DND-41 (cell line): ENCODE measurements around the gene RAB6D.
"Not testable (repeated sequence)": the region's sequence is repeated elsewhere in the genome, so short reads cannot be mapped to it uniquely, and the experiment has no call there.

Experiments used
- ATAC-seq: fragments of 200-7000 bp; cut with Tn5 transposase; 3 replicates; pipeline ENCODE4 v1.9.1; 2021; ENCODE audit warnings: low read depth; ENCODE audit not compliant: insufficient read depth
- DNase-seq: peaks from one replicate; pipeline ENCODE4 v3.0.0-alpha.2; 2020
- H2AFZ ChIP-seq: 2 replicates; pipeline ENCODE4 v1.6.0; 2012; ENCODE audit warnings: low read depth, low read length
- H3K27ac ChIP-seq: 2 replicates; pipeline ENCODE4 v1.5.1; 2012; ENCODE audit warnings: low read length, inconsistent platforms
- H3K27me3 ChIP-seq: fragments of 200-600 bp; sonication (generic); 2 replicates; pipeline ENCODE4 v1.6.0; 2012; ENCODE audit warnings: low read length, mild to moderate bottlenecking, inconsistent platforms; ENCODE audit not compliant: insufficient read depth, poor library complexity
- H3K36me3 ChIP-seq: 2 replicates; pipeline ENCODE4 v1.5.1; 2012; ENCODE audit warnings: low read length, inconsistent platforms; ENCODE audit not compliant: insufficient read depth
- H3K4me1 ChIP-seq: 2 replicates; pipeline ENCODE4 v1.5.1; 2012; ENCODE audit warnings: mild to moderate bottlenecking, low read length; ENCODE audit not compliant: insufficient read depth
- H3K4me2 ChIP-seq: 2 replicates; pipeline ENCODE4 v1.6.0; 2012; ENCODE audit warnings: mild to moderate bottlenecking, moderate library complexity, low read length, inconsistent platforms; ENCODE audit not compliant: insufficient read depth
- H3K4me3 ChIP-seq, 2 experiments: fragments of 200-600 bp in 1 of 2; shearing (Covaris generic) in 1 of 2; 2 replicates each; pipeline ENCODE4 v1.5.1; 2012 to 2016; ENCODE audit warnings: inconsistent platforms in 2 of 2, low read length in 2 of 2, mild to moderate bottlenecking in 2 of 2, low read depth in 1 of 2, moderate library complexity in 1 of 2
- H3K79me2 ChIP-seq: 2 replicates; pipeline ENCODE4 v1.6.0; 2012; ENCODE audit warnings: low read length, inconsistent platforms; ENCODE audit not compliant: insufficient read depth
- H3K9ac ChIP-seq: 2 replicates; pipeline ENCODE4 v1.6.0; 2012; ENCODE audit warnings: low read depth, mild to moderate bottlenecking, inconsistent platforms, low read length, moderate library complexity
- H3K9me3 ChIP-seq: 2 replicates; pipeline ENCODE4 v1.5.1; 2012; ENCODE audit warnings: low read length, moderate library complexity, mild to moderate bottlenecking, inconsistent platforms; ENCODE audit not compliant: insufficient read depth, severe bottlenecking
- H4K20me1 ChIP-seq: 2 replicates; pipeline ENCODE4 v1.6.0; 2012; ENCODE audit warnings: low read length; ENCODE audit not compliant: insufficient read depth
- EZH2 ChIP-seq: IDR thresholded peaks from 3 replicates; pipeline ENCODE4 v1.6.1; 2012; ENCODE audit warnings: borderline replicate concordance, low read depth, mild to moderate bottlenecking, moderate library complexity, low read length, inconsistent platforms; ENCODE audit not compliant: severe bottlenecking
- TF ChIP-seq, protein P1 (sequence below): IDR thresholded peaks from 2 replicates; pipeline ENCODE4 v1.5.1; 2012; ENCODE audit warnings: borderline replicate concordance, low read length, moderate library complexity, mild to moderate bottlenecking; ENCODE audit not compliant: poor library complexity, severe bottlenecking; ENCODE audit errors: extremely low read depth

Gene RAB6D

DNA sequence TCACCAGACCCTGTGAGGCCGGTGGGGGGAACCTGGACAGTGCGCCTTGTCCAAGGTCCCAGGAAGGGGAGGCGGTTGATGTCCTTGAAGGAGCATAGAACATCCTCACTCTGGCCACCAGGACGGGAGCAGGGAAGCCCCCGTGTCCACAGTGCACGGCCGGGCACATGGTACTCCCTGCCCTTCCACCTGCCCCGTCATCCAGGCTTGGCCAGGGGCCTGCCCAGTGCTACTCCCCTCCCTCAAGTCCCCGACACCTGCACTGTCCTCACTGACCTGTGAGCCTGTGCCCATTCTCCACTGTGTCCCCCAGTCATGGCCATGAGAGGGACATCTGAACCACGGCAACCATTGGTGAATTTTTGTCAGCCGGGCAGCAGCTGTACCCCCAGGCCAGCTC, 27.5 kb upstream of the RAB6D start:
- not testable (repeated sequence) for H3K36me3 ChIP-seq, H3K79me2 ChIP-seq, H3K4me2 ChIP-seq, H2AFZ ChIP-seq, ATAC-seq, H4K20me1 ChIP-seq, H3K9ac ChIP-seq, H3K27ac ChIP-seq, H3K4me1 ChIP-seq, H3K9me3 ChIP-seq, H3K4me3 ChIP-seq, DNase-seq, H3K27me3 ChIP-seq

- not testable (repeated sequence) for H3K27ac ChIP-seq, H3K9me3 ChIP-seq
These were observed 26.6 kb upstream of the RAB6D start for GRCh38 chr2:131390495-131391130.

GRCh38 chr2:131389657-131390056, 25.7 kb upstream of the RAB6D start:
- no peak overlapping the region for H3K4me3 ChIP-seq
- no peaks in the 10 kb centered on the region for H3K36me3 ChIP-seq
- no peak for DNase-seq
- no peak overlapping the region for H3K27ac ChIP-seq
- no peaks in the 10 kb centered on the region for H3K4me1 ChIP-seq
- H3K9ac ChIP-seq = no peak overlapping the region
- H3K79me2 ChIP-seq = no peaks in the 10 kb centered on the region
- no peak for TF ChIP-seq EZH2
- TF ChIP-seq, protein P1, sequence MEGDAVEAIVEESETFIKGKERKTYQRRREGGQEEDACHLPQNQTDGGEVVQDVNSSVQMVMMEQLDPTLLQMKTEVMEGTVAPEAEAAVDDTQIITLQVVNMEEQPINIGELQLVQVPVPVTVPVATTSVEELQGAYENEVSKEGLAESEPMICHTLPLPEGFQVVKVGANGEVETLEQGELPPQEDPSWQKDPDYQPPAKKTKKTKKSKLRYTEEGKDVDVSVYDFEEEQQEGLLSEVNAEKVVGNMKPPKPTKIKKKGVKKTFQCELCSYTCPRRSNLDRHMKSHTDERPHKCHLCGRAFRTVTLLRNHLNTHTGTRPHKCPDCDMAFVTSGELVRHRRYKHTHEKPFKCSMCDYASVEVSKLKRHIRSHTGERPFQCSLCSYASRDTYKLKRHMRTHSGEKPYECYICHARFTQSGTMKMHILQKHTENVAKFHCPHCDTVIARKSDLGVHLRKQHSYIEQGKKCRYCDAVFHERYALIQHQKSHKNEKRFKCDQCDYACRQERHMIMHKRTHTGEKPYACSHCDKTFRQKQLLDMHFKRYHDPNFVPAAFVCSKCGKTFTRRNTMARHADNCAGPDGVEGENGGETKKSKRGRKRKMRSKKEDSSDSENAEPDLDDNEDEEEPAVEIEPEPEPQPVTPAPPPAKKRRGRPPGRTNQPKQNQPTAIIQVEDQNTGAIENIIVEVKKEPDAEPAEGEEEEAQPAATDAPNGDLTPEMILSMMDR = no peak
- no peak for ATAC-seq
- no peak overlapping the region for H3K4me2 ChIP-seq
- H2AFZ ChIP-seq = no peak overlapping the region
- no peaks in the 10 kb centered on the region for H3K27me3 ChIP-seq
- no peaks in the 10 kb centered on the region for H4K20me1 ChIP-seq
- no peaks in the 10 kb centered on the region for H3K9me3 ChIP-seq

More at GRCh38 chr2:131390495-131391130, 26.6 kb upstream of the RAB6D start:
- H3K4me2 ChIP-seq, H3K4me3 ChIP-seq, H3K9ac ChIP-seq, H2AFZ ChIP-seq, H3K79me2 ChIP-seq, H4K20me1 ChIP-seq, H3K36me3 ChIP-seq, H3K27me3 ChIP-seq, DNase-seq, ATAC-seq, H3K4me1 ChIP-seq: not testable (repeated sequence)

DNA sequence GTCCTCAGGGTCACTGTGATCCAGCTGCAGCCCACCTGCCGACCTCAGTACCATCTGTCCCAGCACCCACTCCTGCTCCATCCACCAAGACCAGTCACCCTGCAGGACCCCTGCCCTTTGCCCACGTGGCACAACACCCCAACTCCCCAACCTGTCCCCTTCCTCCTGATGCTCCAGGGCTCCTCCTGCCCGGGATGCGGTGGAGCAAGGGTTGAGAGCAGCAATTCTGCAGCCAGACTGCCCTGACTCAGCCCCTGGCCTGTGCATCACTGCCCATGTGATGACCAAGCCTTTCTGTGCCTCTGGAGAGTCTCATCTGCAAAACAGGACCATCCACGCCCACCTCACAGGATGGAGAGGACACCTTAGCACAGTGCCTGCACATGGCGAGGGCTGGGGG, 24.9 kb upstream of the RAB6D start:
- H3K36me3 ChIP-seq, H3K27ac ChIP-seq, H3K27me3 ChIP-seq, H3K4me3 ChIP-seq, H3K4me2 ChIP-seq, ATAC-seq, H3K4me1 ChIP-seq, H3K9me3 ChIP-seq, H3K9ac ChIP-seq, DNase-seq, H3K79me2 ChIP-seq, H4K20me1 ChIP-seq, H2AFZ ChIP-seq: not testable (repeated sequence)

- not testable (repeated sequence) for H3K4me1 ChIP-seq, H3K36me3 ChIP-seq, H4K20me1 ChIP-seq, DNase-seq, ATAC-seq, H3K4me3 ChIP-seq, H3K27me3 ChIP-seq, H3K9me3 ChIP-seq, H3K9ac ChIP-seq, H2AFZ ChIP-seq, H3K79me2 ChIP-seq, H3K27ac ChIP-seq, H3K4me2 ChIP-seq
These were observed 9.1 kb upstream of the RAB6D start for GRCh38 chr2:131373111-131373510.
